Fibroblast of skin of right biceps (primary cell): ENCODE data around the gene GPR148.

Source experiments
- DNase-seq: peaks from one replicate; pipeline ENCODE4 v3.0.0-alpha.2; 2013

GPR148 gene

GRCh38 chr2:130778781-130779180 lies 49.9 kb downstream of the GPR148 start:
- DNase-seq: no peak
